Suprapubic skin (tissue), 4 donors: ENCODE results near the gene UVRAG. TPM values are rescaled to one million over a fixed set of nuclear protein-coding genes. Genes with fewer than 3 reads are reported as not detected.

Experiments used
- DNase-seq, 2 donors: peaks; one replicate each; pipeline ENCODE4 v3.0.0-alpha.2; 2019; ENCODE audit warnings: low spot score in 2 of 2
- H3K27ac ChIP-seq: fragments of 200-600 bp; sonication (generic); one replicate; pipeline ENCODE4 v1.5.1; 2019
- H3K27me3 ChIP-seq: fragments of 200-600 bp; sonication (generic); one replicate; pipeline ENCODE4 v1.5.1; 2019
- H3K36me3 ChIP-seq: fragments of 200-600 bp; sonication (generic); one replicate; pipeline ENCODE4 v1.5.1; 2019
- H3K4me1 ChIP-seq: fragments of 200-600 bp; sonication (generic); one replicate; pipeline ENCODE4 v1.5.1; 2019
- H3K4me3 ChIP-seq: fragments of 200-600 bp; sonication (generic); one replicate; pipeline ENCODE4 v1.5.1; 2019; ENCODE audit warnings: mild to moderate bottlenecking
- H3K9me3 ChIP-seq: fragments of 200-600 bp; sonication (generic); one replicate; pipeline ENCODE4 v1.5.1; 2019
- EP300 ChIP-seq: sonication (generic); formaldehyde crosslinking; IDR thresholded peaks from one replicate; pipeline ENCODE4 v1.6.1; 2017; ENCODE audit warnings: antibody characterized with exemption
- POLR2A ChIP-seq, 2 donors: fragments of 450-650 bp; IDR thresholded peaks; one replicate each; pipeline ENCODE4 v1.6.1; 2017; ENCODE audit warnings: antibody characterized with exemption in 2 of 2, mild to moderate bottlenecking in 2 of 2, moderate library complexity in 2 of 2
- POLR2AphosphoS5 ChIP-seq, 3 donors: sonication (generic); formaldehyde crosslinking; IDR thresholded peaks; one replicate each; pipeline ENCODE4 v1.6.1; 2017; ENCODE audit warnings: antibody characterized with exemption in 3 of 3
- WGBS: methylation state at CpG from one replicate; pipeline ENCODE4 v1.1.5; 2018; 5-methylcytosine and 5-hydroxymethylcytosine counted together
- total RNA-seq, 4 donors: library from RNA; depleted of rRNA; stranded (reverse); fragments of >200 nt; gene quantifications; one replicate each; pipeline ENCODE4 v1.1.0, GENCODE V29; 2016
- TF ChIP-seq, protein P1 (sequence below), 2 donors: fragments of 200-600 bp in 1 of 2; fragments of 450-650 bp in 1 of 2; sonication (generic) in 1 of 2; IDR thresholded peaks; one replicate each; pipeline ENCODE4 v1.5.1; 2016 to 2019; ENCODE audit warnings: antibody characterized with exemption in 2 of 2, mild to moderate bottlenecking in 1 of 2, moderate library complexity in 1 of 2

The UVRAG gene
- total RNA-seq, 4 donors from 2014 or later, result 17.5 to 30.0 (median 22.1) TPM

DNA sequence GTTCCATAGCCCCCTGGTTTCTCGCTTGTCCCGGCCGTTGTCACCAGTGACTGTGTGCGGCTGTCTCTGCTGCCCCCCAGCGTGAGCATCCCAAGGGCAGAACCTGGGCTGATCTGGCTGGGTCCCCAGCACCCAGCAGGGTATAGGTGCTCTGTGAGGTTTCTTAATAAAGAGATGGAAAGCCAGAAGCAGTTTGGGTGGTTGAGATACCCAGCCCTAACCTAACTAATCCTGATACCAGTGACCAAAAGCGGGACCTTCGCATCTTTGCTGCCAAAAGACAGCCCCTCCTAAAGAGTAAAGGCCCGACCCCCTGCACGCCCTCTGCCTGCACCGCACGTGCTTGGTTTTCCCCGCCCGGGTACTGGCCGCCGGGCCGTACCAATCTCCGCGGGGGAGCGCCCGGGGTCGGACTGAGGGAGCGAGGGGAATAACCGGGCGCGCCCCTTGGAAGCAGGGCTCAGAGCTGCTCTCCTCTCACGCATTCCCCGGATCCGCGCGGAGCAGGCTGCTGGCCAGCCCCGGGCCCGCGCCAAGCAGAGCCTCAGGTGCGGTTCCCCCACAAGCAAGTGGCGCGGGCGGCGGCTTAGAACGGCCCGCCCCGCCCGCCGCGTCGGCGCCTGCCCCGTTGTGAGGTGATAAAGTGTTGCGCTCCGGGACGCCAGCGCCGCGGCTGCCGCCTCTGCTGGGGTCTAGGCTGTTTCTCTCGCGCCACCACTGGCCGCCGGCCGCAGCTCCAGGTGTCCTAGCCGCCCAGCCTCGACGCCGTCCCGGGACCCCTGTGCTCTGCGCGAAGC is 46.7 kb upstream of the UVRAG start, which contains the start of gene DGAT2:
DGAT2 (plus strand) TSS at position 667 of the 797 bp plus-strand sequence. CDS start 214 bp downstream, outside the sequence.
- Histone ChIP-seq H3K27ac (peak within 1 kb of the TSS; percentile 83), H3K4me3 (peak within 1 kb of the TSS; percentile 69), H3K9me3 (no peaks in the 10 kb centered on the region), H3K36me3 (no peaks in the 10 kb centered on the region), H3K4me1 (peaks cover 22% of the 10 kb centered on the region), H3K27me3 (peaks cover 7% of the 10 kb centered on the region)
- 16% methylated on average over 15 of the region's 66 CpGs for WGBS
- DNase-seq, result peak in 1 of 2 donors; percentile 85
- TF ChIP-seq POLR2AphosphoS5 (IDR thresholded peaks at IDR 0.05) (peak in 1 of 3 donors; percentile 35), POLR2A (IDR thresholded peaks at IDR 0.05) (no peak)

DNA sequence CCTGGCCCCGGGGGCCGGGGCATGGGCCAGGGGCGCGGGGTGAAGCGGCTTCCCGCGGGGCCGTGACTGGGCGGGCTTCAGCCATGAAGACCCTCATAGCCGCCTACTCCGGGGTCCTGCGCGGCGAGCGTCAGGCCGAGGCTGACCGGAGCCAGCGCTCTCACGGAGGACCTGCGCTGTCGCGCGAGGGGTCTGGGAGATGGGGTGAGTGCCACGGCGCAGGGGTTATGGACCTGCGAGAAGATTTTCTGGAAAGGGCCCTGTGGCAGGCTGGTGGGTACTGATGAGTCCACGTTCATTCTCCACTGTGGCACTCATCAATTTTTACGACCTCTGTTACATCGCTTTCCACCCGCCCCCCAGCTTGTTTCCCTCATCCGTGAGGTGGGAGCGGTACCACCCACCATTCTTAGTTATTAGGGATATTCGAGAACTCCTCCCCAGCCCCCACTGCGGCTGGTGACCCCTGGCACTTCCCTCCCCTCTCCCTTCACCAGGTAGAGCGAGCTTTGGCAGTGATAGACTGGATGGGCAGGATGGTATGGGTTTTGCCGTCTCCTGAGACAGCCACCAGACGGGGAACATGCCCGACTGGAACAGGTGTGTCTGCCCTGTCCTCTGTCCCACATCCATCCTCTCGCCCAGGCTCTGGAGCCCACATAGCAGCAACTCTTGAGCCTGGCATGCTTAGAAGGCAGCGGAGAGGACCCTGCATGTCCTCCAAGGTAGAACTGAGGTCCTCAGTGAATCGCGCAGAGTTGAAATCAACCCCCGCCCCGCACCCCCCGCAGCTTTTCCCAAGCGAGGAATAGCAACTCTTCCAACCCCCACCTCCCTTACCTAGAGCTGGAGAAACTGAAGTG is 45.9 kb upstream of the UVRAG start:
- 10% methylated on average over 36 of the region's 46 CpGs for WGBS
- Histone ChIP-seq H3K9me3 (no peaks in the 10 kb centered on the region), H3K4me1 (peaks cover 22% of the 10 kb centered on the region), H3K36me3 (no peaks in the 10 kb centered on the region), H3K27me3 (peaks cover 7% of the 10 kb centered on the region), H3K27ac (peak overlapping the region; percentile 83), H3K4me3 (peak overlapping the region; percentile 69)
- DNase-seq, result no peak
- TF ChIP-seq, protein P1, sequence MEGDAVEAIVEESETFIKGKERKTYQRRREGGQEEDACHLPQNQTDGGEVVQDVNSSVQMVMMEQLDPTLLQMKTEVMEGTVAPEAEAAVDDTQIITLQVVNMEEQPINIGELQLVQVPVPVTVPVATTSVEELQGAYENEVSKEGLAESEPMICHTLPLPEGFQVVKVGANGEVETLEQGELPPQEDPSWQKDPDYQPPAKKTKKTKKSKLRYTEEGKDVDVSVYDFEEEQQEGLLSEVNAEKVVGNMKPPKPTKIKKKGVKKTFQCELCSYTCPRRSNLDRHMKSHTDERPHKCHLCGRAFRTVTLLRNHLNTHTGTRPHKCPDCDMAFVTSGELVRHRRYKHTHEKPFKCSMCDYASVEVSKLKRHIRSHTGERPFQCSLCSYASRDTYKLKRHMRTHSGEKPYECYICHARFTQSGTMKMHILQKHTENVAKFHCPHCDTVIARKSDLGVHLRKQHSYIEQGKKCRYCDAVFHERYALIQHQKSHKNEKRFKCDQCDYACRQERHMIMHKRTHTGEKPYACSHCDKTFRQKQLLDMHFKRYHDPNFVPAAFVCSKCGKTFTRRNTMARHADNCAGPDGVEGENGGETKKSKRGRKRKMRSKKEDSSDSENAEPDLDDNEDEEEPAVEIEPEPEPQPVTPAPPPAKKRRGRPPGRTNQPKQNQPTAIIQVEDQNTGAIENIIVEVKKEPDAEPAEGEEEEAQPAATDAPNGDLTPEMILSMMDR (IDR thresholded peaks at IDR 0.05), result no peak
- TF ChIP-seq EP300 (no peak), POLR2A (IDR thresholded peaks at IDR 0.05) (no peak), POLR2AphosphoS5 (IDR thresholded peaks at IDR 0.05) (no peak)

DNA sequence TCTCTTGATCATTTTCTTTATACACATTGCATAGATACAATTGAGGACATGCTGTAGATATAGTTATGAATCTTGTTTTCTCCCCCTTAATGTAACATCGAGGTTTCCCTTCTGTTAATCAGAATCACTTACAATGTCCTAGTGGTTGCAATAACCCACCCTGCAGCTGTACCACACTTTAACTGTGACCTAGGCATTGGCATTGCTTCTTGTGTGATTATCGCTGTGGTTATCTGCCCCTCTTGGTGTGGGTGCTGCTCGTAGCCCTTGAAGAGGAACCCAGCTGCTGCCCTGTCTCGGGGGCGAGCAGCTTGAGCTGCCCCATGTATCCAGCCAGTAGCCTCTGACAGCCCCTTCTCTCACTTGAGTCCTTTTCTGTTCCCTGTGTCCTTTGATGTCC is 44.9 kb upstream of the UVRAG start:
- Histone ChIP-seq H3K9me3 (no peaks in the 10 kb centered on the region), H3K27me3 (peaks cover 7% of the 10 kb centered on the region), H3K4me1 (peaks cover 22% of the 10 kb centered on the region), H3K27ac (no peak overlapping the region), H3K36me3 (no peaks in the 10 kb centered on the region), H3K4me3 (peak overlapping the region; percentile 69)
- 78% methylated on average over 5 of the region's 5 CpGs for WGBS
- no peak for TF ChIP-seq EP300
- TF ChIP-seq POLR2A (IDR thresholded peaks at IDR 0.05), result no peak
- TF ChIP-seq, protein P1 (IDR thresholded peaks at IDR 0.05), result no peak
- no peak for TF ChIP-seq POLR2AphosphoS5 (IDR thresholded peaks at IDR 0.05)
- DNase-seq, result no peak

DNA sequence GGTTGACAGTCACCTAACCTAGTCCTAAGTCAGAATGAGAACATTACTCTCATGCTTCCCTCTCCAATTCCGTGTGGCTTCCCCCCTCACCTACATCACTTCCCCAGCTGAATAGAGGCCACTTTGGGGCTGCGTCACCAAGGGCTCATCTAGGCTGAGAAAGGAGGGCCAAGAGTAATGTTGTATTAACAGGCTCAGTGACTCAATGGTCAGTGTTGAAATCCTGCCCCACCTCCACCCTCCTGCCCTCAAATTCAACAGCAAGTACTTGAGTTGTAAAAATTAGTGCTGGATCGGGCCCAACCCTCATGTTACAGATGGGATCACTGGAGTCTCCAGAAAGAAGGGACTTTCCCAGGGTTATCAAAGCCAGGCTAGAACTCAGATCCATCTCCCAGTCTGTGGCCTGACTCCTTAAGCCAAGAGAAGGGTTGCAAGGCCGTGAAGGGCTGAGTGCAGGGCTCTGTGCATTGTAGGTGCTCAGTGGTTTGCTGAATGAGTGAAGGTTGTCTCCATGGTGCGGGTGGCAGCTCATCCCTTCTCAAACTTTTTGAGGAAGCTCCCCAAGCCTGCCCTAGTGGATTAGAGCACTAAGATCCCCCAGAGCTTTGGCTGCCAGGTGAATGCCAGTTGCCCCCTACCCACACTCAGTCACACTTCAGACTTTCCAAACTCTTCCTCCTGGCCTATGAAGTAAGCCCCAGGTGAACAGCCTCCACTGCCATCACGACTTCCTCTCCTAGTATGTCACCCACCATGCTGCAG is 43.2 kb upstream of the UVRAG start:
- Histone ChIP-seq H3K27me3 (peaks cover 7% of the 10 kb centered on the region), H3K4me1 (peaks cover 22% of the 10 kb centered on the region), H3K9me3 (no peaks in the 10 kb centered on the region), H3K27ac (peak overlapping the region; percentile 56), H3K4me3 (no peak overlapping the region), H3K36me3 (no peaks in the 10 kb centered on the region)
- 92% methylated on average over 6 of the region's 6 CpGs for whole genome bisulfite sequencing
- TF ChIP-seq, protein P1 (IDR thresholded peaks at IDR 0.05), result no peak
- no peak for DNase-seq

GRCh38 chr11:75773595-75774353 is 41.2 kb upstream of the UVRAG start:
- H3K4me3 ChIP-seq, result no peak overlapping the region
- H3K9me3 ChIP-seq, result no peaks in the 10 kb centered on the region
- DNase-seq, result no peak
- peaks cover 4% of the 10 kb centered on the region for H3K27me3 ChIP-seq
- H3K36me3 ChIP-seq, result no peaks in the 10 kb centered on the region
- no peak overlapping the region for H3K27ac ChIP-seq
- peaks cover 10% of the 10 kb centered on the region for H3K4me1 ChIP-seq
- TF ChIP-seq, protein P1 (IDR thresholded peaks at IDR 0.05), result no peak
- TF ChIP-seq POLR2A (IDR thresholded peaks at IDR 0.05) (no peak), POLR2AphosphoS5 (IDR thresholded peaks at IDR 0.05) (no peak), EP300 (no peak)
- WGBS, result 76% methylated on average over 5 of the region's 5 CpGs
